Natural killer cell (primary cell): Measurements from ENCODE around the gene PHACTR1. TPM values are rescaled to one million over a fixed set of nuclear protein-coding genes. Genes with fewer than 3 reads are reported as not detected.
A peak's percentile ranks its signal among the peaks of the same experiment; 100 is the strongest.

ENCODE experiments used
- ATAC-seq, 3 donors: fragments of 150-1000 bp in 2 of 3; fragments of 200-7000 bp in 1 of 3; cut with Tn5 transposase; 1 replicate in 1 of 3; 2 replicates in 2 of 3; pipeline ENCODE4 v1.10.0; 2021; ENCODE audit warnings: mild to moderate bottlenecking in 2 of 3, moderate library complexity in 2 of 3
- DNase-seq, 2 donors: peaks; one replicate each; pipeline versions ENCODE4 v3.0.0 to v3.0.0-alpha.2; 2013 to 2021; ENCODE audit warnings: mixed read lengths in 1 of 2
- H3K27ac ChIP-seq: one replicate; pipeline ENCODE4 v1.5.1; 2013; ENCODE audit warnings: mild to moderate bottlenecking, low read length
- H3K27me3 ChIP-seq: one replicate; pipeline ENCODE4 v1.6.1; 2013; ENCODE audit warnings: low read length; ENCODE audit not compliant: control insufficient read depth, insufficient read depth
- H3K36me3 ChIP-seq: one replicate; pipeline ENCODE4 v1.6.1; 2013; ENCODE audit warnings: low read length; ENCODE audit not compliant: control insufficient read depth, insufficient read depth
- H3K4me1 ChIP-seq: one replicate; pipeline ENCODE4 v1.6.1; 2013; ENCODE audit warnings: low read length; ENCODE audit not compliant: control insufficient read depth, insufficient read depth
- H3K4me3 ChIP-seq: one replicate; pipeline ENCODE4 v1.5.1; 2013; ENCODE audit warnings: low read length
- H3K9me3 ChIP-seq: one replicate; pipeline ENCODE4 v1.6.1; 2013; ENCODE audit warnings: low read length; ENCODE audit not compliant: control insufficient read depth, insufficient read depth
- H3K27ac Mint-ChIP-seq, 2 donors: one replicate each; pipeline ENCODE4 v1.8.0; 2022; ENCODE audit warnings: mild to moderate bottlenecking in 2 of 2, mixed read lengths in 2 of 2, moderate library complexity in 1 of 2
- H3K27me3 Mint-ChIP-seq, 2 donors: one replicate each; pipeline ENCODE4 v1.8.0; 2022; ENCODE audit warnings: low read depth in 2 of 2, mixed read lengths in 2 of 2
- H3K36me3 Mint-ChIP-seq: one replicate; pipeline ENCODE4 v1.8.0; 2022; ENCODE audit warnings: mixed read lengths
- H3K4me1 Mint-ChIP-seq, 2 donors: one replicate each; pipeline ENCODE4 v1.8.0; 2022; ENCODE audit warnings: mixed read lengths in 2 of 2
- H3K4me3 Mint-ChIP-seq: one replicate; pipeline ENCODE4 v1.8.0; 2022; ENCODE audit warnings: mild to moderate bottlenecking, moderate library complexity, mixed read lengths
- H3K9me3 Mint-ChIP-seq, 2 donors: one replicate each; pipeline ENCODE4 v1.8.0; 2022; ENCODE audit warnings: mixed read lengths in 2 of 2
- WGBS: methylation state at CpG from one replicate; pipeline ENCODE4 v1.1.7; 2013; ENCODE audit warnings: missing lambda C conversion rate; ENCODE audit not compliant: insufficient coverage; 5-methylcytosine and 5-hydroxymethylcytosine counted together
- intact Hi-C: fragments of 100-400 bp; cut with micrococcal nuclease; formaldehyde crosslinking; loops from one replicate; pipeline ENCODE4 v1.14.2; 2022
- total RNA-seq, 4 donors: library from RNA; stranded (reverse); fragments of 120-200 nt in 1 of 4; gene quantifications; one replicate each; pipeline versions ENCODE4 v1.2.3 to v1.2.4, GENCODE V29; 2013 to 2022
- TF ChIP-seq, protein P1 (sequence below): fragments of 200-600 bp; IDR thresholded peaks from one replicate; pipeline ENCODE4 v1.8.0; 2022; ENCODE audit warnings: antibody characterized with exemption

Gene PHACTR1
- total RNA-seq, 3 donors from 2014 or later (not counting 1 experiment from before 2014, with no cell fraction given), result 5.2 to 19.0 (median 5.4) TPM

DNA sequence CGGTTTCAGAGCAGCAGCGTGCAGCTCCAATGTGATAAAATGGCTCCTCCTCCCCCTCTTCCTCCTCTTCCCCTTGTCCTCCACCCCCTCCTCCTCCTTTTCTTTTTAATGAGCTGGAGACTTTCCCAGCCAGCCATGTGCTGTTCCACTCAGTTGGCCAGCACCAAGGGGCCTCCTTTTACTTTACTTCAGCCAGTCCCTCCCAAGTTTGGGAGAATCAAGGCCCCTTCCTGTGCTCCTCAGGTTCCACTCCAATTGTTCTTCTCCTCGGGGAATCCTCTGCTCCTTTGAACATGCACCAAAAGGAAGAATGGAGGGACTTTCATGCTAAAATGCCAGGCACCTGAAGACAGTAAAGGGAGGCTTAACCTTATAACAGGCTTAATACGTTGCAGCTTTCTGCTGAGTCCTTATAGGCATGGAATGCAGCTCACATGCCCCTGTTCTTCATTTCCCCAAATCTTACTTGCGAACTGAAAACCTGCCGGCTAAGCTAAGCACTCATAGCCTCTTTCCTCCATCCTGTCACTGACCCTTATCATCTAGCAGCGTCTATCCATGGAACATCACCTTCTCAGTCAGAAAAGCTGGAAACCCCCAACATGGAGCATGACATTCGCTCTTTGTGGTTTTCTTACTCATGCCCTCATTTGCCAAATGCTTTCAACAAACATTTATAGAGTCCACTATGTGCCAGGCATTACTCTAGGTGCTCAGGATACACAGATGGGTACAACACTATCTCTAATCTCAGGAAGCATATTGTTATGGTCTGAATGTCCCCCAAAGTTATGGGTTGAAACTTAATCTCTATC lies 170.6 kb downstream of the PHACTR1 start:
- Mint-ChIP-seq H3K4me3 (no peak overlapping the region), H3K4me1 (no peaks in the 10 kb centered on the region), H3K27me3 (peaks cover 0 to 14% of the 10 kb centered on the region in 2 donors), H3K27ac (no peak overlapping the region), H3K9me3 (no peaks in the 10 kb centered on the region), H3K36me3 (no peaks in the 10 kb centered on the region)
- Histone ChIP-seq H3K9me3 (no peaks in the 10 kb centered on the region), H3K4me3 (no peak overlapping the region), H3K27ac (no peak overlapping the region), H3K27me3 (no peaks in the 10 kb centered on the region), H3K36me3 (no peaks in the 10 kb centered on the region), H3K4me1 (no peaks in the 10 kb centered on the region)
- no peak for ATAC-seq
- TF ChIP-seq, protein P1, sequence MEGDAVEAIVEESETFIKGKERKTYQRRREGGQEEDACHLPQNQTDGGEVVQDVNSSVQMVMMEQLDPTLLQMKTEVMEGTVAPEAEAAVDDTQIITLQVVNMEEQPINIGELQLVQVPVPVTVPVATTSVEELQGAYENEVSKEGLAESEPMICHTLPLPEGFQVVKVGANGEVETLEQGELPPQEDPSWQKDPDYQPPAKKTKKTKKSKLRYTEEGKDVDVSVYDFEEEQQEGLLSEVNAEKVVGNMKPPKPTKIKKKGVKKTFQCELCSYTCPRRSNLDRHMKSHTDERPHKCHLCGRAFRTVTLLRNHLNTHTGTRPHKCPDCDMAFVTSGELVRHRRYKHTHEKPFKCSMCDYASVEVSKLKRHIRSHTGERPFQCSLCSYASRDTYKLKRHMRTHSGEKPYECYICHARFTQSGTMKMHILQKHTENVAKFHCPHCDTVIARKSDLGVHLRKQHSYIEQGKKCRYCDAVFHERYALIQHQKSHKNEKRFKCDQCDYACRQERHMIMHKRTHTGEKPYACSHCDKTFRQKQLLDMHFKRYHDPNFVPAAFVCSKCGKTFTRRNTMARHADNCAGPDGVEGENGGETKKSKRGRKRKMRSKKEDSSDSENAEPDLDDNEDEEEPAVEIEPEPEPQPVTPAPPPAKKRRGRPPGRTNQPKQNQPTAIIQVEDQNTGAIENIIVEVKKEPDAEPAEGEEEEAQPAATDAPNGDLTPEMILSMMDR, result no peak
- WGBS, result 85% methylated on average over 8 of the region's 8 CpGs
- intact Hi-C loops, result no loop called here
- no peak for DNase-seq

DNA sequence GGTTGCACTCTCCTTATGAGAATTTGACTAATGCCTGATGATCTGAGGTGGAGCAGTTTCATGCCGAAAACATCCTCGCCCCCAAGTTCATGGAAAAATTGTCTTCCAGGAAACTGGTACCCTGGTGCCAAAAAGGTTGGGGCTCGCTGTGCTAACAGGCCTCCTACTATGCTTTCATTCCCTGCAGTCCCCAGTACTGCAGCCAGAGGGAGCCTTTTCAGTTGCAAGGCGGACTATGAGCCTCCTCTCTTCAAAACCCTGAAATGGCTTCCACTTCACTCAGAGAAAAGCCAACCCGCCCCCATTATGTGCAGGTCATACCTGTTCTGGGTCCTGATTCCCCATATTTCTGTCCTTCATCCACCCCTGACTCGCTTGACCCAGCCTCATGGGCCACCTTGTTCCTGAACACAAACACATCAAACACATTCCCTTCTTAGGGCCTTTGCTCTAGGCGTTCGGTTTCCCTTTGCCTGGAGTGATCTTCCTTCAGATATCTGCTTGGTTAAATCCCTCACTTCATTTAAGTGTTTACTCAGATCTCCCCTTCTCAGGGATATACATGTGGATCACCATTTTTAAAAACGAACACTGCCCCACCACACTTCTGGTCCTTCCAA lies 173.7 kb downstream of the PHACTR1 start:
- Histone ChIP-seq H3K27ac (no peak overlapping the region), H3K9me3 (no peaks in the 10 kb centered on the region), H3K4me1 (no peaks in the 10 kb centered on the region), H3K4me3 (no peak overlapping the region), H3K27me3 (no peaks in the 10 kb centered on the region), H3K36me3 (no peaks in the 10 kb centered on the region)
- Mint-ChIP-seq H3K36me3 (no peaks in the 10 kb centered on the region), H3K4me1 (no peaks in the 10 kb centered on the region), H3K27me3 (peaks cover 7 to 11% of the 10 kb centered on the region in 2 donors), H3K27ac (no peak overlapping the region), H3K9me3 (no peaks in the 10 kb centered on the region), H3K4me3 (no peak overlapping the region)
- 89% methylated on average over 9 of the region's 9 CpGs for WGBS
- TF ChIP-seq, protein P1, result peak; percentile 56
- DNase-seq, result peak in 1 of 2 donors; percentile 16
- intact Hi-C loops, result loop anchor here (10.0 kb wide), 1 partner anchor 255 kb away; no protein-coding TSS in a partner anchor
- peak in 1 of 3 donors; percentile 52 for ATAC-seq

DNA sequence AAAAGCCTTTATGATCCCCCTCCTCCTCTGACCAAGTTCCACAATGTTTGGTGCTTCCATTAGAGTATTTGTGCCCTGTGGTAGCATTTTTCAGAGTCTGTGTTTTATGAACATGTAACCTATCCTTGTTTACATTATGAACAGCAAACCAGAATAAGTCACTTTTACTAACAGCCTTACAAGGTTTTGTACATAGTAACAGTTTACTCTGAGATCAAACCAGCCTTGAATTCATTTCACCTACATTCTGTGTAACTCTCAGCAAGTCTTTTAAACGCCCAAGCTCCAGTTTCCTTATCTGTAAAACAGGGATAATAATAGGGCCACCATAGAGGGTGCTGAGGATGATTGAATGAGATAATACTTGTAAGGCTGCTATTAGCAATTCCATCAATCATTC lies 175.0 kb downstream of the PHACTR1 start:
- ATAC-seq, result no peak
- H3K27me3 ChIP-seq, result no peaks in the 10 kb centered on the region
- no peaks in the 10 kb centered on the region for H3K4me1 Mint-ChIP-seq
- intact Hi-C loops, result loop anchor here (10.0 kb wide), 1 partner anchor 257 kb away; no protein-coding TSS in a partner anchor
- WGBS, result no CpG with 5 or more reads among the region's 1 CpG
- no peaks in the 10 kb centered on the region for H3K9me3 Mint-ChIP-seq
- no peaks in the 10 kb centered on the region for H3K4me1 ChIP-seq
- H3K36me3 Mint-ChIP-seq, result no peaks in the 10 kb centered on the region
- peaks cover 11% of the 10 kb centered on the region in 2 donors for H3K27me3 Mint-ChIP-seq
- H3K27ac Mint-ChIP-seq, result no peak overlapping the region
- no peak for DNase-seq
- no peak overlapping the region for H3K4me3 ChIP-seq
- no peaks in the 10 kb centered on the region for H3K9me3 ChIP-seq
- TF ChIP-seq, protein P1, result no peak
- H3K27ac ChIP-seq, result no peak overlapping the region
- H3K4me3 Mint-ChIP-seq, result no peak overlapping the region
- no peaks in the 10 kb centered on the region for H3K36me3 ChIP-seq
